Breast epithelium (tissue), 3 donors: ENCODE results near the gene CEACAM6.
A peak's percentile ranks its signal among the peaks of the same experiment; 100 is the strongest.

Experiments
- CTCF ChIP-seq, 3 donors: fragments of 450-650 bp; IDR thresholded peaks; one replicate each; pipeline ENCODE4 v1.5.1; 2016 to 2017; ENCODE audit warnings: antibody characterized with exemption in 3 of 3, mild to moderate bottlenecking in 3 of 3, moderate library complexity in 3 of 3
- POLR2A ChIP-seq: fragments of 450-650 bp; IDR thresholded peaks from one replicate; pipeline ENCODE4 v1.6.1; 2016; ENCODE audit warnings: antibody characterized with exemption, mild to moderate bottlenecking, moderate library complexity
- POLR2AphosphoS5 ChIP-seq, 3 donors: sonication (generic); formaldehyde crosslinking; IDR thresholded peaks; one replicate each; pipeline ENCODE4 v1.6.1; 2017; ENCODE audit warnings: antibody characterized with exemption in 3 of 3

GRCh38 chr19:41706741-41707501, 48.4 kb upstream of the CEACAM6 start:
- TF ChIP-seq CTCF (IDR thresholded peaks at IDR 0.05): peak; percentile 67 to 95 (median 90)
- TF ChIP-seq POLR2A: no peak
- no peak for TF ChIP-seq POLR2AphosphoS5 (IDR thresholded peaks at IDR 0.05)
